ENCODE data around the gene CCDC177. TPM values are rescaled to one million over a fixed set of nuclear protein-coding genes. Genes with fewer than 3 reads are reported as not detected.
A peak's percentile ranks its signal among the peaks of the same experiment; 100 is the strongest.

The CCDC177 gene
- total and polyA plus RNA-seq, 12 donors = 0.03 TPM; not detected in 11

DNA sequence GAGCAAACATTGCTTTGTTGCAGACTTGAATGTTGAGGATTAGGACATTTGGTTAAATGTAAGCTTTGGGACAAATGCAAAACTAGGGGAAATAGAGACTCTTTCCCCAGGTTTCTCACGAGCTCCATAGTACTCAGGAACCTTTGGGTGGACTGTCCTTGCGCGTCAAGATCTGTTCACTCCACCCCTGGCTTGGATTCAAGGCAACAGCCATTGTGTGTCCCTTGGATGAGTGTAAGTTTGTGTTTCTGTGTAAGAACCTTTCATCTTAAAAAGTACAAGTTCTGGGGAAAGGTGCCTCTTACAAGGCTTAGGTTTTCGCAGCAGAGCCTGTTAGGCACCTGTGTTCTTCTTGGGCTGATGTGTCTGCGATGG, 40.4 kb upstream of the CCDC177 start:
- Histone ChIP-seq H3K36me3 (peaks cover 0 to 15% (median 0%) of the 10 kb centered on the region in 9 donors), H3K9me3 (no peaks in the 10 kb centered on the region), H3K27ac (peak overlapping the region; percentile 66 to 99 (median 80)), H3K27me3 (no peaks in the 10 kb centered on the region), H3K4me3 (peak overlapping the region in 6 of 10 donors; percentile 6 to 37 (median 26)), H3K4me1 (peaks cover 32 to 91% (median 84%) of the 10 kb centered on the region in 9 donors)
- 51 to 66% methylated on average over 5 of the region's 5 CpGs for WGBS, 2 donors
- intact Hi-C loops (cut with DNase I) = loop anchor here in 6 of 10 donors (5.0 to 10.0 kb wide), 3 partner anchors 37 to 60 kb away; no protein-coding TSS in a partner anchor
- TF ChIP-seq, protein P1, sequence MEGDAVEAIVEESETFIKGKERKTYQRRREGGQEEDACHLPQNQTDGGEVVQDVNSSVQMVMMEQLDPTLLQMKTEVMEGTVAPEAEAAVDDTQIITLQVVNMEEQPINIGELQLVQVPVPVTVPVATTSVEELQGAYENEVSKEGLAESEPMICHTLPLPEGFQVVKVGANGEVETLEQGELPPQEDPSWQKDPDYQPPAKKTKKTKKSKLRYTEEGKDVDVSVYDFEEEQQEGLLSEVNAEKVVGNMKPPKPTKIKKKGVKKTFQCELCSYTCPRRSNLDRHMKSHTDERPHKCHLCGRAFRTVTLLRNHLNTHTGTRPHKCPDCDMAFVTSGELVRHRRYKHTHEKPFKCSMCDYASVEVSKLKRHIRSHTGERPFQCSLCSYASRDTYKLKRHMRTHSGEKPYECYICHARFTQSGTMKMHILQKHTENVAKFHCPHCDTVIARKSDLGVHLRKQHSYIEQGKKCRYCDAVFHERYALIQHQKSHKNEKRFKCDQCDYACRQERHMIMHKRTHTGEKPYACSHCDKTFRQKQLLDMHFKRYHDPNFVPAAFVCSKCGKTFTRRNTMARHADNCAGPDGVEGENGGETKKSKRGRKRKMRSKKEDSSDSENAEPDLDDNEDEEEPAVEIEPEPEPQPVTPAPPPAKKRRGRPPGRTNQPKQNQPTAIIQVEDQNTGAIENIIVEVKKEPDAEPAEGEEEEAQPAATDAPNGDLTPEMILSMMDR (IDR thresholded peaks at IDR 0.05) = no peak
- ATAC-seq (no peak), DNase-seq (no peak)

DNA sequence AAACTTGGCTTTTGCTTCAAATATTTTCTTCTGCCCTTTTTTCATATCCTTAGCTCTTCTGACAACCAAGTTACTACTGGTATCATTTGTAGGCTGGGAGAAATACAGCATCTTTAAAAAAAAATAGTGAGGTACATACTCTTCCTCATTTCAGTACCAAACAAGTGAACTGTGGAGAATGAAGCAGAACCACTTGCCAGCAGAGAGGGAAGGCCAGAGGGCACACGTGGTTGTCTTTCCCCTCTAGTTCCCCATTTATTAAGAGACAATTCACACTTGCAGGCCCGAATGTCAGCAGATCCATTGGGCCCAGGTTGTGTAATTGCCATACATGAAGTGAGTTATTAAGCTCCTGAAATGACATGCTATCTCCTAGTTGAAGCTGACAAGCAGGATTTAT, 39.9 kb upstream of the CCDC177 start:
- peak overlapping the region in 2 of 10 donors; percentile 75 to 88 for H3K4me3 ChIP-seq
- H3K27ac ChIP-seq = peak overlapping the region; percentile 66 to 99 (median 80)
- intact Hi-C loops (cut with DNase I) = loop anchor here (5.0 to 10.0 kb wide), 8 partner anchors 33 to 108 kb away; no protein-coding TSS in a partner anchor
- TF ChIP-seq, protein P1 (IDR thresholded peaks at IDR 0.05) = no peak
- DNase-seq (peak in 1 of 2 donors; percentile 36), ATAC-seq (no peak)
- 28 to 40% methylated on average over 2 of the region's 2 CpGs for WGBS, 2 donors
- H3K27me3 ChIP-seq = no peaks in the 10 kb centered on the region
- no peaks in the 10 kb centered on the region for H3K9me3 ChIP-seq
- H3K4me1 ChIP-seq = peaks cover 32 to 90% (median 84%) of the 10 kb centered on the region in 9 donors
- H3K36me3 ChIP-seq = peaks cover 0 to 15% (median 0%) of the 10 kb centered on the region in 9 donors

DNA sequence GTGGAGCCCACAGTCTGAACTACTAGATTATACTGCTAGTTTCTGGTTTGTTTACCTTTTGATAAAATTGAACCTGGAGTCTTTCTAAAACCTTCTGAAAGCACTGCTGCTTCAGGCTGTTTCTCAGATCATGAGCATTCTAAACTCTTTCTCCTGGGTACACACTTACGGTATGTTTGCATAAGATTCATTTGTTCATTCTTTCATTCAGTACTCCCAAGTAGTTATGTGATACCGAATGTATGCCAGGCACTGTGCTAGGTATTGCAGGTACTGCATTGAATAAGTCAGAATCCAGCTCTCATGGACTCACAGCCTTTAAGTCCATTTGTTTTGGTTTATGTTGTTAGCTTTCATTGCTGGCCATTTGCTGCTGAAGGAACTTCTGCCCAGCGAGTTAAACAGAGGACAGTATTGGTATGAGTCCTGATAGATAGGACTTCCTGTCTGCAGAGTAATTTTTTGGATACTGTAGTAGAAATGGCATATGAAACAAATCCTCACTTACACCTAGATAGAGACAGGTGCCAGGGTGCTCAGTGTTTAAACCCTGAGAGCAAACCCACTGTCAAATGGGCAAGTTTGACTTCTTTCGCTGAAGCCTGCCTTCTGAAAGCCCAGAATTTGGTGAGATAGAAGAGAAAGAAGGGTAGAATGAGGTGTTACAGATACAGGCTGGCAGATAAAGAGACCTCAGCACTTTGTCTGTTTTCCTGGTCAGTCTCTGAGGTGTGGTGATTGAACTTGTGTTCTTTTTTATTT, 38.8 kb upstream of the CCDC177 start:
- intact Hi-C loops (cut with DNase I) = loop anchor here (5.0 to 10.0 kb wide), 8 partner anchors 34 to 109 kb away; no protein-coding TSS in a partner anchor
- ATAC-seq = no peak
- H3K4me3 ChIP-seq = peak overlapping the region; percentile 73 to 91 (median 84)
- H3K27me3 ChIP-seq = no peaks in the 10 kb centered on the region
- H3K9me3 ChIP-seq = no peaks in the 10 kb centered on the region
- peak overlapping the region in 9 of 10 donors; percentile 93 to 99 (median 99) for H3K27ac ChIP-seq
- WGBS, 2 donors = 66 to 73% methylated on average over 4 of the region's 4 CpGs
- peaks cover 0 to 15% (median 0%) of the 10 kb centered on the region in 9 donors for H3K36me3 ChIP-seq
- TF ChIP-seq, protein P1 (IDR thresholded peaks at IDR 0.05) = no peak
- DNase-seq = no peak
- H3K4me1 ChIP-seq = peaks cover 28 to 79% (median 73%) of the 10 kb centered on the region in 9 donors

DNA sequence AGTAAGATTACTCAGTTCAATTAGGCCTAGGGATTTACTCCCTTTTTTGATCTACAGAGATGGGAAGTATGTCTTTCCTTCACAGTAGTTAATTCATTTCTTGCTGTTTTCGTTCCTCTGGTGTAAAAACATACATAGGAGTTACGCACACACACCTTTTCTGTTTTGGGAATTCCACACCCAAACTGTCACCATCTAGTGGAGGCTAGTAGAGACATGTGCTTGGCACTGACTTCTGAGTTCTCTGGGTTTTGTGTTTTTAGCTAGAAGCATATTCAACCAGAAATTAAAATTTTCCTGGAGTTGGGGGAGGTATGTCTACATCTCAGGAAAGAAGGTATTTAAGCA, 38.1 kb upstream of the CCDC177 start:
- 6 to 16% methylated on average over 2 of the region's 2 CpGs for WGBS, 2 donors
- Histone ChIP-seq H3K9me3 (no peaks in the 10 kb centered on the region), H3K27ac (peak overlapping the region; percentile 93 to 99 (median 98)), H3K4me1 (peaks cover 24 to 71% (median 65%) of the 10 kb centered on the region in 9 donors), H3K27me3 (no peaks in the 10 kb centered on the region), H3K36me3 (peaks cover 0 to 15% (median 0%) of the 10 kb centered on the region in 9 donors), H3K4me3 (peak overlapping the region; percentile 73 to 91 (median 84))
- no peak for ATAC-seq
- intact Hi-C loops (cut with DNase I) = loop anchor here (5.0 to 10.0 kb wide), 8 partner anchors 35 to 110 kb away; no protein-coding TSS in a partner anchor
- TF ChIP-seq, protein P1 (IDR thresholded peaks at IDR 0.05) = peak in 4 of 9 donors; percentile 11 to 38 (median 30)
- DNase-seq = no peak
